ENCODE measurements around the gene GUK1.

Gene GUK1

GRCh38 chr1:228136901-228137300, 3.2 kb upstream of the GUK1 start:
- no peak for DNase-seq

- no peak for DNase-seq
Measured at GRCh38 chr1:228139406-228139930, 611 bp upstream of the GUK1 start.

GRCh38 chr1:228140724-228141225, 696 bp downstream of the GUK1 start:
- no peak for DNase-seq

DNA sequence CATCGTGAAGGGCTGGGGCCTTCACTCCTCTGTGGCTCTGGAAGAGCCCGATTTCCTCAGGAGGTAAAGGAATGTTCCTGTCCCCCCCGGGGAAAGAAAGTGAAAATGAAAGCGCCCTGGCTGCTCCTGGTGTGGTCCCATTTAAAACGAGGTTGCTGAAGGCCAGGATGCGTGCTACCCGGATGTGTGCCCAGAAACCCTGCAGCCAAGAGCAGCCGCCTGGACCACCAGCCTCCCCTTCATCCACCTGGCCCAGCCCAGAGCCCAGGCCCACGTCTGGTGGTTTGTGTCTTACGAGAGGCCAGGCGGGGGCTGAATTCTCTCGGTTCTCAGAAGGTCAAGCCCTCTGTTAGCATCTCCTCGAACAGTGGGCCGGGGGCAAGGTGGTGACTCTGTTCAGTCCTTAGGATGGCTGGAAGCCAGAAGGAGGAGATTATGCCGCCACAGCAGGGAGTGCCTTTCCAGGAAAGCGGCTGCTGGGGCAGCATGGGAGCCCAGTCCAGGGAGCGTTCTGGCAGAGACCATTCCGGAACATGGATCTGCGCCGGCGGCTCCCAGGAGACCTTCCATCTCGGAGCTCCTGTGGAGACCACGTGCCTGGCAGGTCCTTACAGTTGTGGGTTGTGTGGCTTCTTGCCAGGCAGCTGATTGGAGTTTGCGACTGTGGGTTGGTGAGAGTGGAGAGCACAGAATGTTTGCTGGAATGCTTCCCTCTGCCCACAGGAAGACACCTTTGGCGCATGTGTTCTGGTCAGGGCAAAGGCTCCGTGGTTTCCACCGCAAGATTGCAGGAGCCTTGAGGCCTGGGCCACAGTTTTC, 1.4 kb downstream of the GUK1 start:
- DNase-seq: no peak

DNA sequence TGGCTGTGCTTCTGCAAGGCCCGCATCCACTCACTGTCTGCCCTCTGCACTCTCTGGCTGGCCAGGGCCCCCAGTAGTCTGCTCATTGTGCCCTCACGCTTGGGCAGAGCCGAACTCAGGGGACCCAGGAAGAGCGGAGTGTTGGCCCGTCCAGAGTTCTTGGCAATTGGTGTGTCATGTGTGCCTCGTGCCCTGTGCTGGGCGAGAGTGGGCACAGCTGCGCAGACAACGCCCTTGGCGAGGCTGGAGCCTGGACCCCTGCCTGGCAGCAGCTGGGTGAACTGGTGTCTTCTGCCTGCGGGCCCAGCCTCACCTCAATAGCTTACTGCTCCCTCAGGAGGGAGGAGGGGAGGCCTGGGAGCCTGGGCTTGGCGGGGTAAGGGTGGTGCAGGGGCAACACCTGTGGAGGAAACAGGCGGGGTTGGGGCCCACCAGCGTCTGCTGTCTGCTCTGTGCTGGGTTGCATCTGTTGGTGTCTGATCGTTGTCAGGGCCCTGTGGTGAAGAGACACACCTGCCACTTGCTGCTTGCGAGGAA, 2.1 kb downstream of the GUK1 start:
- no peak for DNase-seq

DNA sequence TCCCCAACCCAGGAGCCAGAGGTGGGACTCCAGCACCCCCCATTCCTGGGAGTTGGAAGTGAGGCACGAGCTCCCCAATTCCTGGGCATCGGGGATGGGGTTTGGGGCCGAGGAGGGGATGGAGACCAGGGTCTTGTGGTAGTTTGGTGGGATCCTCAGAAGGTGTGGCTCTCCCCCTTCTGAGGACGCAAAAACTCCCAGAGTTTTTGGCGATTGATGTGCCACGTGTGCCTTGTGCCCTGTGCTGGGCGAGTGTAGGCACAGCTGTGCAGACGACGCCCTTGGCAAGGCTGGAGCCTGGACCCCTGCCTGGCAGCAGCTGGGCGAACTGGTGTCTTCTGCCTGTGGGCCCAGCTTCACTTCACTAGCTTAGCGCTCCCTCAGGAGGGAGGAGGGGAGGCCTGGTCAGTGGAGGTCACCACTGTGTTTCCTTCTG, 2.6 kb downstream of the GUK1 start:
- DNase-seq: no peak

DNA sequence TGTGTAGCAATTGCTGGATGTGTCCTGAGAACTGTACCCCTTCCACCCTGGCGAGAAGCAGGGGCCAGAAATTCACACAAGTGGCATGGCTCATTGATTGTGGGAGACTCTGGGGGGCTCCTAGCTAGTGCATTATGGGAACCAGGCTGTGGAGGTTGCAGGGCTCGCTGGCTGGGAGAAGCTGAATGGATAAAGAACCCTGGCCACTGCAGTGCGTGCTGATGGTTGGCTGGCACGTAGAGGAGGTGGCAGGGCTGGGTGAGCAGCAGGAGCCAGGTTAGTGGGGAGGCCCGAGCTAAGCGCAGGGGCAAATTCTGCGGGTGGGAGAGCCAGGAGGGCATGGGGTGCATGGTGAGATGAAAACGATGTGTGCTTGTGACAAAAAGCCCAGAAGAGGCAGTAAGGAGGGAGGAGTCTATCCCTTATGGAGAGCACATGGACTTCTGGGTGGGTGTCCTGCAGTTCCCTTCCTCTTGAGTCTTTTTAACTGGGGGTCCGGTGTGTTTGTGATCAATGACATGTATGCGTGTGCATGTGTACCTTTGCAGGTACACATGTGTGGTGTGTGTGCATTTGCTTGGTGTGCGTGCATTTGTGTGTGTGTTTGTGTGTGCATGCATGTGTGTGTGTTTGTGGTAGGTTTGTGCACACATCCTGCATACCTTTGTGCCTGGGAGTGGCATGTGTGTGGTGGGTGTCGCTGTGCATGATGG, 3.6 kb downstream of the GUK1 start:
- no peak for DNase-seq

DNA sequence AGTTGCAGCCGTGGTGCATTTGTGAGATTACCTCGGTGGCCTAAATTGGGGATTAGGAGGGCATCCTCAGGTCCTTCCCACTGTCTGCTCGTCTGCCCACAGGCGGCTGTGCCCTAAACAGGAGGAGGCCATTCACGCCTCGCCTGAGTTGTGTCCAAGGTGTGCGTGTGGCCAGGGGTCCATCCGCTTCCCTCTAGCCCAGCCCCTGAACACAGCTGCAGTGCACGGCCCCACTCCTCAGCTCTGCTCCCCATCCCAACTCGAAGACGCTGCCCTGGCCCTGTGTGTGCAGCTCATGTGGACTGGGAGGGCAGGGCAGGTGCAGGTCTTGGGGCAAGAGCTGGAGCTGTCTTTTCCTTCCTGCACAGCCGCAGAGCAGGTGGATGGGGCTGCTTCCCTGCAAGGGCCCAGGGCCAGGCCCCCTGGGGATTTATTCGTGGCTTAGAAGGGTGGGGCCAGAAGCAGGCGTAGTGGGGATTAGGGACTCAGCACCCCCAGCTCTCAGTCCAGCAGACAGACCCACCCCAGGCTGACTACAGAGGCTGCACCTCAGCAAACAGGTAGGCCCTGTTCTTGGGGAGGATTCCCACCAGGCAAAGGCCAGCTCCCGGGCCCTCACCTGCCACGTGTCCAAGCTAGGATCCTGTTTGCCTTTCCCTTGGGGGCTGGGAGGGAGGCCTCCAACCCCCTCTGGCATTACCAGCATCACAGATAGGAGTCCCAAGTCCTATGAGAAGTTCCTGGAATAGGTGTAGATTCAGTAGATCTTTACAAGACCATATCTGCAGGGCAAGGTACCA, 4.3 kb downstream of the GUK1 start:
- no peak for DNase-seq

- no peak for DNase-seq
Measured at GRCh38 chr1:228144993-228145343, 4.9 kb downstream of the GUK1 start.

DNA sequence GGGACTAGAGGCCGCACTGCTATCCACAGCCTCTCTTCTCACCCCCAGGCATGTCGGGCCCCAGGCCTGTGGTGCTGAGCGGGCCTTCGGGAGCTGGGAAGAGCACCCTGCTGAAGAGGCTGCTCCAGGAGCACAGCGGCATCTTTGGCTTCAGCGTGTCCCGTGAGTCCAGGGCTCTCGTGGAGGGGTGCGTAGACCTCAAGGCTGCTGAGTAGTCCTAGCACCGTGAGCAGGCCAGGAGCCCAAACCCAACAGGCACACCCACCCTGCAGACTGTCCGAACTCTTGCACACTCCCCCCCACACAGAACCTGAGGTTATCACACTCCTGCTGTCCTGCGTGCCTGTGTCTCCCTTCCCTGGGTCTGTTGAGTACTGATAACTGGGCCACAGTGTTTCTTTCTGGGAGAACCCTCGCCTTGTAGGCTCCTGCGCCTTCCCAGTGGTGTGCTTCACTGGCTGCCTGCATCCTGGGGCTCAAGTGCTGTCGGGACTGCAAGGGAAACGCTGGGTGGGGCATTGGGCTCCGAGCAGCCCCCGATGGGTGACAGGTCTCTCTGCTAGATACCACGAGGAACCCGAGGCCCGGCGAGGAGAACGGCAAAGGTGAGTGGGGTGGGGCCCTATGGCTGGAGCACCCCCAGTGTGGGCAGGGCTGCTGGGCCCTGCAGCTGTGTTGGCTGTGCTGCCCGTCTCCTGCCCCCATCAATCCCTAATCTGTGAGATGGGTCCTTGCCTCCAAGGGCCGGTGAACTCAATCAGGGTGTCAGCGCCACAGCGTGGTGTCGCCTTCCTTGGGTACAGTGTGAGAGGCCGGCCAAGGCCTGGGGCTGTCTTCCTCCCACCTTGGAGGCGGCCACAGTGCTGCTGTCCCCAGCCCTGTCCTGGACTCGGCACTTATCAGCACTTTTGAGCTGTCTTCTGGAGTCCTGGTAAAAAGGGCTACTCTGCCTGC, 5.7 kb downstream of the GUK1 start:
- no peak for DNase-seq

DNA sequence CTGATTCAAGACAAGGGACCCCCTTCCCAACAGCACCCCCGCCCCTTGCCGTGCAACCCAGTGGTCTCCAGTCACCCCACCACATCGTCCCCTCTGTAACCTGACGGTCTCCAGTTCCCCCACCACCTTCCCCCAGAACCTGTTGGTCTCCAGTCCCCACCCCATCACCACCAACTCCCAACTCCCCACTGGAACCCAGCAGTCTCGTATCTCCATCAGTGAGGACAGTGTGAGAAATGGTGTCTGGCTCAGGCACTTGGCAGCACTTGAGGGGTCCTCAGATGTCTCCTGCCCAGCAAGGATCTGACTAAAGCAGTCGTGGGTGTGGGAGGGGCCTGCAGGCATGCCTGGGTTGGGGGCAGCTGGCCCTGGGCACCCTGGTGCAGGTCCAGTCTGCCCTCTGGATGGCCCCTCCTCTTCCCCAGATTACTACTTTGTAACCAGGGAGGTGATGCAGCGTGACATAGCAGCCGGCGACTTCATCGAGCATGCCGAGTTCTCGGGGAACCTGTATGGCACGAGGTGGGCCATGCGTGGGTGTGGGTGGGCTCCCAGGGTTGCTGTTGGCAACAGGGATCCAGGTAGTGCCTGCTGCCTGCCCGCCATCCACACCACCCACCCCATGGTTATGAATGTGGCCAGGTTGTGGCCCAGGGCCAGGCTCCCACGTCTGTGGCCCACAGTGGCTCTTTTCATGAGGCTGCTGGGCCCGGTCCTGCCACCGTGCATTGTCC, 6.5 kb downstream of the GUK1 start:
- no peak for DNase-seq

GRCh38 chr1:228147151-228147693, 7.1 kb downstream of the GUK1 start:
- DNase-seq: no peak

DNA sequence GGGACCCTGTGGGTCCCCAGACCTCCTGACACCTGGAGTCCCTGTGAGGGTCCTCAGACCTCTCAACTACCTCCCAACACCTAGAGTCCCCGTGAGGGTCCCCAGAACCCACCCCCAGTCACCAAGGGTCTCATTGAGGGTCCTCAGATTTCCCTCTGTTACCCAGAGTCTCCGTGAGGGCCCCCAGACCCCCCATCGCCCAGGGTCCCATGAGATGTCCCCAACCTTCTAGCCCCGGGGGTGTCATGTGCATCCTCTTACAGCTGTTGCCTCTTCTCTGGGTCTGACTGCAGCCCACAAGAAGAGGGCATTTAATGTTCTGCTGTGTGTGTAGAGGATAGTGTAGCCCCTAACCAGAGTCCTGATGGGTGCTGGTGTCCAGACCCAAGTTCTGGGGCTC, 7.7 kb downstream of the GUK1 start:
- no peak for DNase-seq

GRCh38 chr1:228148196-228148861, 8.2 kb downstream of the GUK1 start:
- no peak for DNase-seq

GRCh38 chr1:228148935-228149405, 8.9 kb downstream of the GUK1 start:
- DNase-seq: no peak

- DNase-seq: no peak
Measured at GRCh38 chr1:228149406-228150119, 9.5 kb downstream of the GUK1 start, which contains the start of gene GJC2. GJC2 (plus strand) TSS chr1:228149930; CDS start chr1:228157759, 7,829 bp downstream.

DNA sequence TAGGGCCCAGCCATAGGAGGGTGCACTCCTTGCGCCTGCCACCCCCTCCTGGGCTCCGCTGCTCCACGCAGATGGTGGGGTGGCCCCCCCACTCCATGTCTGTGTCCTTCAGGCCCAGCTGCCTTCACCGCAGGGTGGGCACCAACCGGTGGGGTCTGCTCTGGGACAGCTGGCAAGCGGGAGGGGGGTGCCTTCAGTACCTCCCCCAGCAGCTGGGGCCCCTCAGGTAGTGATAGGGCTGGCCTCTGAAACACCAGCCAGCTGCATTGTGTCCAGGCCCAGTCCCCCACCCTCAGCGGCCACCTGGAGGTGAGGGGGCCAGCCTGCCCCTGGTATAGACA, 10.0 kb downstream of the GUK1 start:
- DNase-seq: no peak

- no peak for DNase-seq
Measured at GRCh38 chr1:228150461-228151179, 10.5 kb downstream of the GUK1 start.

All from NCI-H187 (cell line).